ENCODE results near the gene ROR1. TPM values are rescaled to one million over a fixed set of nuclear protein-coding genes. Genes with fewer than 3 reads are reported as not detected.

The ROR1 gene
- total RNA-seq, 1 donor from 2014 or later = 6.7 TPM

GRCh38 chr1:64228167-64228957, 454.5 kb downstream of the ROR1 start:
- TF ChIP-seq CTCF (IDR thresholded peaks at IDR 0.05; ENCODE audit: unreplicated experiment) = no peak
- Mint-ChIP-seq H3K27ac (ENCODE audit: unreplicated experiment) (no peak overlapping the region), H3K4me3 (ENCODE audit: unreplicated experiment) (no peak overlapping the region), H3K9me3 (ENCODE audit: unreplicated experiment) (no peaks in the 10 kb centered on the region), H3K27me3 (ENCODE audit: unreplicated experiment) (peaks cover 3% of the 10 kb centered on the region), H3K36me3 (ENCODE audit: low read depth, unreplicated experiment) (no peaks in the 10 kb centered on the region), H3K4me1 (ENCODE audit: unreplicated experiment) (peaks cover 17% of the 10 kb centered on the region)
- DNase-seq (ENCODE audit: low spot score) = no peak

GRCh38 chr1:64229307-64229706, 455.5 kb downstream of the ROR1 start:
- H3K36me3 Mint-ChIP-seq (ENCODE audit: low read depth, unreplicated experiment) = no peaks in the 10 kb centered on the region
- H3K4me1 Mint-ChIP-seq (ENCODE audit: unreplicated experiment) = peaks cover 17% of the 10 kb centered on the region
- H3K9me3 Mint-ChIP-seq (ENCODE audit: unreplicated experiment) = no peaks in the 10 kb centered on the region
- TF ChIP-seq CTCF (IDR thresholded peaks at IDR 0.05; ENCODE audit: unreplicated experiment) = no peak
- DNase-seq (ENCODE audit: low spot score) = no peak
- H3K27ac Mint-ChIP-seq (ENCODE audit: unreplicated experiment) = no peak overlapping the region
- no peak overlapping the region for H3K4me3 Mint-ChIP-seq (ENCODE audit: unreplicated experiment)
- peaks cover 3% of the 10 kb centered on the region for H3K27me3 Mint-ChIP-seq (ENCODE audit: unreplicated experiment)

Other genes starting within 250 kb of the ROR1 start
- 30.6 TPM for gene PGM1, start 180.6 kb upstream of the ROR1 start, total RNA-seq (ENCODE audit: unreplicated experiment)